Effector memory CD4-positive, alpha-beta T cell (primary cell): ENCODE data around the gene NCKAP5.
"Not testable (repeated sequence)": the region's sequence is repeated elsewhere in the genome, so short reads cannot be mapped to it uniquely, and the experiment has no call there.

Source experiments
- DNase-seq, 3 donors: peaks; one replicate each; pipeline ENCODE4 v3.0.0-alpha.2; 2020
- H3K27ac ChIP-seq: 2 replicates; pipeline ENCODE4 v1.7.0; 2013; ENCODE audit warnings: mild to moderate bottlenecking, low read length, moderate library complexity; ENCODE audit not compliant: insufficient read depth, poor library complexity, severe bottlenecking
- H3K27me3 ChIP-seq: replicated peaks from 2 replicates; pipeline ENCODE4 v1.7.0; 2013; ENCODE audit warnings: mild to moderate bottlenecking, low read length; ENCODE audit not compliant: insufficient read depth, control insufficient read depth, poor library complexity, severe bottlenecking
- H3K36me3 ChIP-seq: 2 replicates; pipeline ENCODE4 v1.7.0; 2013; ENCODE audit warnings: mild to moderate bottlenecking, low read length, moderate library complexity; ENCODE audit not compliant: control insufficient read depth, insufficient read depth
- H3K4me1 ChIP-seq: 2 replicates; pipeline ENCODE4 v1.7.0; 2013; ENCODE audit warnings: low read length, mild to moderate bottlenecking; ENCODE audit not compliant: control insufficient read depth, insufficient read depth, poor library complexity, severe bottlenecking
- H3K4me3 ChIP-seq: 2 replicates; pipeline ENCODE4 v1.7.0; 2013; ENCODE audit warnings: low read length, low read depth, mild to moderate bottlenecking; ENCODE audit not compliant: insufficient read depth, poor library complexity, severe bottlenecking
- H3K9me3 ChIP-seq: 2 replicates; pipeline ENCODE4 v1.7.0; 2013; ENCODE audit warnings: mild to moderate bottlenecking, low read length, moderate library complexity; ENCODE audit not compliant: control insufficient read depth

NCKAP5 gene

GRCh38 chr2:132721938-132722337 is 846.3 kb downstream of the NCKAP5 start:
- no peaks in the 10 kb centered on the region for H3K9me3 ChIP-seq
- no peak overlapping the region for H3K27ac ChIP-seq
- no peaks in the 10 kb centered on the region for H3K4me1 ChIP-seq
- H3K27me3 ChIP-seq = no peaks in the 10 kb centered on the region
- H3K4me3 ChIP-seq = no peak overlapping the region
- H3K36me3 ChIP-seq = no peaks in the 10 kb centered on the region
- DNase-seq = no peak

DNA sequence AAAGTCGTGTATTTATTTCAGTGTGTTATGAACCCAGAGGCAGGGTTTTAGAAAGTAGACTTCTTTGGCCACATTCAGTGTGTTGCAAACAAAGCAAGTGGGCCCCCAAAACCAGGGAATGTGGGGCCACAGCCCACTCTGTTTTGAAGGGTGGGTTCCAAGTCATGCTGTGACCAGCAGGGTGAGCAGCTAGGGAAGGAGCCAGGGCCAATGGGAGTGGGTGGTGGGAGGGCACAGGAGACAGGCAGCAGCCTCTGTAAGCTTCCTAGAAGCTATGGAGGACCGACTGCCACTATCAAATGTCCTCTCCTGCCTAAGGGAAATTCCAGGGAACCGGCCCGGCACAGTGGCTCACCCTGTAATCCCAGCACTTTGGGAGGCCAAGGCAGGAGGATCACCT is 847.9 kb downstream of the NCKAP5 start:
- no peak overlapping the region for H3K4me3 ChIP-seq
- H3K4me1 ChIP-seq = no peaks in the 10 kb centered on the region
- H3K9me3 ChIP-seq = no peaks in the 10 kb centered on the region
- H3K27ac ChIP-seq = no peak overlapping the region
- no peaks in the 10 kb centered on the region for H3K36me3 ChIP-seq
- no peaks in the 10 kb centered on the region for H3K27me3 ChIP-seq
- DNase-seq = no peak

- no peaks in the 10 kb centered on the region for H3K4me1 ChIP-seq
- H3K27me3 ChIP-seq = no peaks in the 10 kb centered on the region
- no peak overlapping the region for H3K4me3 ChIP-seq
- DNase-seq = no peak
- no peaks in the 10 kb centered on the region for H3K36me3 ChIP-seq
- no peaks in the 10 kb centered on the region for H3K9me3 ChIP-seq
- H3K27ac ChIP-seq = no peak overlapping the region
Measured at GRCh38 chr2:132719480-132719879, 848.8 kb downstream of the NCKAP5 start.

GRCh38 chr2:132716954-132717353 is 851.3 kb downstream of the NCKAP5 start:
- DNase-seq = no peak
- no peaks in the 10 kb centered on the region for H3K36me3 ChIP-seq

GRCh38 chr2:132715386-132716351 is 852.6 kb downstream of the NCKAP5 start:
- DNase-seq = no peak
- Histone ChIP-seq H3K9me3 (no peaks in the 10 kb centered on the region), H3K4me1 (no peaks in the 10 kb centered on the region), H3K27ac (no peak overlapping the region), H3K4me3 (no peak overlapping the region), H3K36me3 (no peaks in the 10 kb centered on the region), H3K27me3 (no peaks in the 10 kb centered on the region)

More at GRCh38 chr2:132716954-132717353, 851.3 kb downstream of the NCKAP5 start:
- H3K27me3 ChIP-seq = no peaks in the 10 kb centered on the region
- H3K4me1 ChIP-seq = no peaks in the 10 kb centered on the region
- no peaks in the 10 kb centered on the region for H3K9me3 ChIP-seq
- H3K4me3 ChIP-seq = no peak overlapping the region
- H3K27ac ChIP-seq = no peak overlapping the region

DNA sequence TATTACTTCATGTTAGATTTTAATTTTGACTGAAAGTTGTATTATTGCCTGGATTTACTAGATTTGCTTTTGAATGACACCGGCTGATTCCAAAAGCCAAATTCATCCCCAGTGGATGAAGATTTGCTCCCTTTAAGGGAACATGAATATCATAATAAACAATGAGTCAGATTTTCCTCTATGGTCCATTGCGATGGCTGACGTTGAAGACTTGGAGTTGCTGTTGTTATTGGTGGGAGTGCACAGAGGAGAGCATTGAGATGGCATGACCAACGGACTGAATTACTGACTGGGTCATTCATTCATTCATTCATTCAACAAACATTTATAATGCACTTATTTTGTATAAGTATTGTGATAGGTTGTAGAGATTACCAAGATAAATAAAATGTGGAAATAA is 864.9 kb downstream of the NCKAP5 start:
- Histone ChIP-seq H3K4me1 (no peaks in the 10 kb centered on the region), H3K36me3 (no peaks in the 10 kb centered on the region), H3K27me3 (no peaks in the 10 kb centered on the region), H3K4me3 (no peak overlapping the region), H3K9me3 (no peaks in the 10 kb centered on the region), H3K27ac (no peak overlapping the region)
- DNase-seq = no peak

DNA sequence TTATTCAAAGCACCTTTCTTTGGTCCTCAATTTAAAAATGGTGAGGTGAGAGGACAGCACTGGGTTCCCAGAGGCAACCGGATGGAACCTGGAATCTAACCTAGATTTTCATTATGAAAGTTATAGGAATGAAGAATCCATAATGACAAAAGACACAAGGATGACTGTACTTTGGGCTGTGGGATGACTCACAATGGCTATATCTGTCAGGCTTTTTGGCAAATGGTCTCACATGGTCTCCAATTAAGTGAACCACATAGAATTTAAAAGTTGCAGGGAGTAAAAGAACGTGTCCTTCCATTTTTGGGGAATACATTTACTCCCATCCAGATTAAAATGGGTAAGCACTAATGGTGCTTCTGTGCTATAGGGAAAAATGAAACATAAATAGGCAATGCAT is 866.5 kb downstream of the NCKAP5 start:
- Histone ChIP-seq H3K36me3 (no peaks in the 10 kb centered on the region), H3K4me3 (no peak overlapping the region), H3K27me3 (no peaks in the 10 kb centered on the region), H3K9me3 (no peaks in the 10 kb centered on the region), H3K27ac (no peak overlapping the region), H3K4me1 (no peaks in the 10 kb centered on the region)
- DNase-seq = no peak

DNA sequence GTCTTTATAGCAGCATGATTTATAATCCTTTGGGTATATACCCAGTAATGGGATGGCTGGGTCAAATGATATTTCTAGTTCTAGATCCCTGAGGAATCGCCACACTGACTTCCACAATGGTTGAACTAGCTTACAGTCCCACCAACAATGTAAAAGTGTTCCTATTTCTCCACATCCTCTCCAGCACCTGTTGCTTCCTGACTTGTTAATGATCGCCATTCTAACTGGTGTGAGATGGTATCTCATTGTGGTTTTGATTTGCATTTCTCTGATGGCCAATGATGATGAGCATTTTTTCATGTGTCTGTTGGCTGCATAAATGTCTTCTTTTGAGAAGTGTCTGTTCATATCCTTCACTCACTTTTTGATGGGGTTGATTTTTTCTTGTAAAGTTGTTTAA is 868.5 kb downstream of the NCKAP5 start:
- not testable (repeated sequence) for DNase-seq, H3K4me1 ChIP-seq

GRCh38 chr2:132698347-132698746 is 869.9 kb downstream of the NCKAP5 start:
- not testable (repeated sequence) for H3K4me1 ChIP-seq, H3K27ac ChIP-seq, H3K36me3 ChIP-seq, DNase-seq, H3K4me3 ChIP-seq, H3K27me3 ChIP-seq, H3K9me3 ChIP-seq

More for the DNA sequence above, 868.5 kb downstream of the NCKAP5 start:
- not testable (repeated sequence) for H3K9me3 ChIP-seq, H3K4me3 ChIP-seq, H3K27me3 ChIP-seq, H3K36me3 ChIP-seq, H3K27ac ChIP-seq

DNA sequence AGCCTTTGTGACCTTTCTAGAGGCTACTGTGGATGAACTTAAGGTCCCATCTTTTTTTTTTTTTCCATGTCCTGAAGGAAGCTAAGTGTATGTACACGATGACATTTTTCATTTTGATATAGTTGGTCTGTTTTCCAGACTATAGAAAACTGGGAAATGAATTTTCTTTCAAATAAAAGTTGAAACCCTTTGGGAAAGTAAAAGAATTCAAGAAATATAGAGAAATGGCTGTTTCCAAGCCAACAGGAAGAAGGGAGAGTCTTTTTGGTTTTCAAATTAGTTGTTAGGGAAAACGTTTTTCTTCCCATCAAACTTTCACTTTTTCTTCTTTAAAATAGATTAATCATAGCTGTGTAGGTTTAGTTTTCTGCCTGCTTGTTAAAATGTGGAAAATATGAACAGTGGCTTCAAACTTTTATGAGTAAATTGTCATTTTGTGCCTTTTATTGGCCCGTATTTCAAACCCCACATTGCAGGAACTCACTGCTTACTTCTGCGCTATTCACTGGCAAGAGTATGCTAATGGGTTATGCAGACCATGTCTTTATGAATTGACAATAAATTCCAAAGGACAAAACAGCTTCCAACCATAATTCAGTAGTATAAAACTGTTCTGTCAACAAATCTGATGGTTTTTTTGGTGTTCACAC is 870.6 kb downstream of the NCKAP5 start:
- no peaks in the 10 kb centered on the region for H3K36me3 ChIP-seq
- no peak for DNase-seq
- no peaks in the 10 kb centered on the region for H3K27me3 ChIP-seq
- H3K27ac ChIP-seq = no peak overlapping the region
- H3K9me3 ChIP-seq = no peaks in the 10 kb centered on the region
- no peak overlapping the region for H3K4me3 ChIP-seq
- no peaks in the 10 kb centered on the region for H3K4me1 ChIP-seq
